HepG2 (cell line): ENCODE results near the gene NFIC. TPM values are rescaled to one million over a fixed set of nuclear protein-coding genes. Genes with fewer than 3 reads are reported as not detected.

Source experiments
- ATAC-seq: fragments of 200-7000 bp; cut with Tn5 transposase; 3 replicates; pipeline ENCODE4 v1.9.1; 2020; ENCODE audit warnings: mild to moderate bottlenecking, moderate library complexity
- BruUV-seq: library from RNA; stranded (reverse); fragments of 400-500 nt; replicated peaks from 2 replicates; lab custom pipeline; 2021; lab: Mats Ljungman, UMichigan
- CTCF ChIA-PET: fragments of 300-600 bp; formaldehyde crosslinking; extraction: SDS; loops from one replicate; lab custom pipeline; 2021; ENCODE audit warnings: low total read pairs, inconsistent platforms, low intra/inter-chr PET ratio; lab: Yijun Ruan, JAX
- POLR2A ChIA-PET: fragments of 350-600 bp; sonication (Branson Sonifier 250); formaldehyde crosslinking; loops from one replicate; lab custom pipeline; 2020; ENCODE audit warnings: antibody characterized with exemption, inconsistent platforms; lab: Yijun Ruan, JAX
- DNase-seq: peaks from one replicate; pipeline ENCODE4 v3.0.0-alpha.2; 2015; ENCODE audit warnings: low spot score
- FAIRE-seq: peaks from 3 replicates; lab custom pipeline; 2011; peaks lifted over from hg19 to GRCh38; lab: Jason Lieb, UNC
- H2AFZ ChIP-seq: one replicate; pipeline ENCODE4 v1.6.1; 2011; ENCODE audit warnings: low read length, inconsistent platforms
- H3K27ac ChIP-seq: fragments of 300-600 bp; 3 replicates; pipeline ENCODE4 v1.8.0; 2011; ENCODE audit warnings: mixed run types, mild to moderate bottlenecking, mixed read lengths, low read length, inconsistent platforms; ENCODE audit not compliant: insufficient read depth; ENCODE audit errors: extremely low read length
- H3K27me3 ChIP-seq, 2 experiments: fragments of 200-600 bp in 1 of 2; 2 replicates in 1 of 2; 3 replicates in 1 of 2; pipeline versions ENCODE4 v1.6.0 to v1.8.0; 2011; ENCODE audit warnings: low read length in 2 of 2, mild to moderate bottlenecking in 2 of 2, moderate library complexity in 2 of 2, inconsistent platforms in 1 of 2; ENCODE audit not compliant: insufficient read depth in 2 of 2, control insufficient read depth in 1 of 2
- H3K36me3 ChIP-seq, 2 experiments: fragments of 200-600 bp in 1 of 2; replicated peaks in 1 of 2; 2 replicates in 1 of 2; 3 replicates in 1 of 2; pipeline versions ENCODE4 v1.5.1 to v1.8.0; 2011; ENCODE audit warnings: low read length in 2 of 2, inconsistent platforms in 1 of 2; ENCODE audit not compliant: insufficient read depth in 2 of 2, control insufficient read depth in 1 of 2
- H3K4me1 ChIP-seq: 2 replicates; pipeline ENCODE4 v1.5.1; 2012; ENCODE audit warnings: low read length, inconsistent platforms; ENCODE audit not compliant: insufficient read depth
- H3K4me2 ChIP-seq: 2 replicates; pipeline ENCODE4 v1.6.0; 2011; ENCODE audit warnings: low read depth, low read length, inconsistent platforms
- H3K4me3 ChIP-seq, 3 experiments: fragments of 200-600 bp in 1 of 3; sonication (generic), shearing (Covaris generic) in 1 of 3; replicated peaks in 1 of 3; 2 replicates each; pipeline ENCODE4 v1.5.1; 2011 to 2016; ENCODE audit warnings: low read length in 3 of 3, inconsistent platforms in 2 of 3, low read depth in 2 of 3, mild to moderate bottlenecking in 2 of 3, control low read depth in 1 of 3, mixed read lengths in 1 of 3; ENCODE audit not compliant: insufficient read depth in 1 of 3
- H3K79me2 ChIP-seq: one replicate; pipeline ENCODE4 v1.6.1; 2011; ENCODE audit warnings: low read length, inconsistent platforms; ENCODE audit not compliant: insufficient read depth
- H3K9ac ChIP-seq: 2 replicates; pipeline ENCODE4 v1.6.0; 2011; ENCODE audit warnings: mild to moderate bottlenecking, low read depth, low read length, inconsistent platforms; ENCODE audit not compliant: insufficient read depth
- H3K9me3 ChIP-seq: 2 replicates; pipeline ENCODE4 v1.5.1; 2012; ENCODE audit warnings: mild to moderate bottlenecking, low read length
- H4K20me1 ChIP-seq: 2 replicates; pipeline ENCODE4 v1.6.0; 2011; ENCODE audit warnings: inconsistent platforms, mild to moderate bottlenecking, low read length, moderate library complexity; ENCODE audit not compliant: insufficient read depth
- MNT ChIP-seq: fragments of 450-650 bp; IDR thresholded peaks from 2 replicates; pipeline ENCODE4 v1.6.1; 2016
- NR0B2 ChIP-seq: sonication (generic); formaldehyde crosslinking; IDR thresholded peaks from 2 replicates; pipeline ENCODE4 v1.4.0; 2020; ENCODE audit warnings: mild to moderate bottlenecking, missing genetic modification reagents
- PPARG ChIP-seq: conservative IDR thresholded peaks from 2 replicates; pipeline ENCODE4 v1.6.1; 2016; ENCODE audit warnings: missing biosample characterization, missing genetic modification reagents
- ZBTB25 ChIP-seq: IDR thresholded peaks from 2 replicates; pipeline ENCODE4 v1.6.1; 2018; ENCODE audit warnings: missing genetic modification reagents
- ZNF776 ChIP-seq: sonication (generic); formaldehyde crosslinking; IDR thresholded peaks from 2 replicates; pipeline ENCODE4 v1.4.0; 2020; ENCODE audit warnings: mild to moderate bottlenecking, missing genetic modification reagents
- WGBS: methylation state at CpG from one replicate; pipeline ENCODE4 v1.1.6; 2017; ENCODE audit warnings: low lambda C conversion rate; 5-methylcytosine and 5-hydroxymethylcytosine counted together
- in situ Hi-C: cut with HindIII; loops from 2 replicates; pipeline ENCODE4 v1.10.0; 2017; ENCODE audit warnings: low pct_unique_long_range_greater_than_20kb; ENCODE audit not compliant: extremely low pct_ligation_motif_present
- intact Hi-C: fragments of 100-400 bp; cut with micrococcal nuclease; formaldehyde crosslinking; loops from one replicate; pipeline ENCODE4 v1.10.0; 2022; ENCODE audit not compliant: unreplicated experiment
- polyA plus RNA-seq, 8 experiments: library from polyadenylated mRNA; depleted of rRNA in 3 of 8; stranded (reverse) in 7 of 8; unstranded in 1 of 8; fragments of >200 nt; fragmentation: Illumina TruSeq in 4 of 8; extraction: Trizol in 4 of 8; gene quantifications; 2 replicates each; pipeline versions ENCODE4 v1.2.1 to v1.2.3, GENCODE V29; 2011 to 2016; ENCODE audit warnings: low read depth in 4 of 8, missing spikeins in 1 of 8, mixed read lengths in 1 of 8; ENCODE audit not compliant: insufficient read depth in 1 of 8
- total RNA-seq, 5 experiments: library from RNA; depleted of rRNA; stranded (reverse); fragments of >200 nt; fragmentation: Illumina TruSeq; extraction: Trizol; gene quantifications; 2 replicates each; pipeline ENCODE4 v1.2.3, GENCODE V29; 2016; ENCODE audit warnings: low read depth in 1 of 5

NFIC gene
- total and polyA plus RNA-seq, 2 of the 13 experiments (the other 11 are each of a cell fraction or from before 2014, with no cell fraction given): 1.3 to 2.5 TPM

GRCh38 chr19:3444695-3445234, 78.4 kb downstream of the NFIC start:
- in situ Hi-C loops (no loop called here), intact Hi-C loops (no loop called here)
- Histone ChIP-seq H4K20me1 (no peaks in the 10 kb centered on the region; the same call in 1 of the 2 replicates), H3K4me1 (peaks cover 20% of the 10 kb centered on the region), H3K27ac (no peak overlapping the region), H3K79me2 (no peaks in the 10 kb centered on the region), H2AFZ (no peak overlapping the region), H3K4me3 (no peak overlapping the region), H3K27me3 (no peaks in the 10 kb centered on the region), H3K9ac (no peak overlapping the region), H3K9me3 (no peaks in the 10 kb centered on the region), H3K36me3 (peaks cover 4 to 9% of the 10 kb centered on the region in 2 experiments; a peak in 4 of 5 replicates), H3K4me2 (no peak overlapping the region)
- DNase-seq (no peak), ATAC-seq (no peak), FAIRE-seq (no peak)
- CTCF ChIA-PET: no interaction called here
- BruUV-seq: no TSS peak
- TF ChIP-seq MNT (peak; percentile 61), ZNF776 (CRISPR knock-in tag) (0 out of 2 replicates have a peak, but pooled peaks have one; percentile 35), NR0B2 (CRISPR knock-in tag) (0 out of 2 replicates have a peak, but pooled peaks have one; percentile 15), PPARG (no peak), ZBTB25 (CRISPR knock-in tag) (no peak)
- WGBS: 96% methylated on average over 23 of the region's 24 CpGs
- POLR2A ChIA-PET: no interaction called here
